Activated CD8-positive, alpha-beta T cell treated with anti-CD3 and anti-CD28 coated beads for 36 hours (primary cell): Measurements from ENCODE around the gene ANTKMT. TPM values are rescaled to one million over a fixed set of nuclear protein-coding genes. Genes with fewer than 3 reads are reported as not detected.

ENCODE experiments used
- ATAC-seq: fragments of 200-7000 bp; cut with Tn5 transposase; one replicate; pipeline ENCODE4 v1.10.0; 2021; ENCODE audit warnings: mild to moderate bottlenecking, moderate library complexity
- CTCF ChIA-PET: fragments of 350-600 bp; sonication (Branson Sonifier 250); formaldehyde crosslinking; loops from one replicate; lab custom pipeline; 2021; ENCODE audit warnings: antibody characterized with exemption; lab: Charles Lee
- POLR2A ChIA-PET: fragments of 350-600 bp; sonication (Branson Sonifier 250); formaldehyde crosslinking; loops from one replicate; lab custom pipeline; 2021; ENCODE audit warnings: antibody characterized with exemption; lab: Charles Lee
- DNase-seq: peaks from one replicate; pipeline ENCODE4 v3.0.0-alpha.2; 2020
- H3K27ac Mint-ChIP-seq: one replicate; pipeline ENCODE4 v1.8.0; 2021; ENCODE audit warnings: mild to moderate bottlenecking, mixed read lengths
- H3K27me3 Mint-ChIP-seq: one replicate; pipeline ENCODE4 v1.8.0; 2021; ENCODE audit warnings: mixed read lengths
- H3K36me3 Mint-ChIP-seq: one replicate; pipeline ENCODE4 v1.8.0; 2021; ENCODE audit warnings: low read depth, mixed read lengths
- H3K4me1 Mint-ChIP-seq: one replicate; pipeline ENCODE4 v1.8.0; 2021; ENCODE audit warnings: low read depth, mixed read lengths
- H3K4me3 Mint-ChIP-seq: one replicate; pipeline ENCODE4 v1.8.0; 2021; ENCODE audit warnings: mild to moderate bottlenecking, moderate library complexity, mixed read lengths
- H3K9me3 Mint-ChIP-seq: one replicate; pipeline ENCODE4 v1.8.0; 2021; ENCODE audit warnings: mixed read lengths
- CTCF ChIP-seq: fragments of 200-600 bp; IDR thresholded peaks from one replicate; pipeline ENCODE4 v1.8.0; 2022; ENCODE audit warnings: antibody characterized with exemption, mild to moderate bottlenecking
- intact Hi-C: fragments of 100-400 bp; cut with micrococcal nuclease; formaldehyde crosslinking; loops from one replicate; pipeline ENCODE4 v1.10.0; 2022
- total RNA-seq, 2 experiments: library from RNA; stranded (reverse); gene quantifications; one replicate each; pipeline ENCODE4 v1.2.3, GENCODE V29; 2021

The ANTKMT gene
- total RNA-seq, 2 experiments from 2014 or later: 34.3 to 38.4 TPM

- H3K4me1 Mint-ChIP-seq: no peaks in the 10 kb centered on the region
- ChIA-PET POLR2A (no interaction called here), CTCF (no interaction called here)
- no peak overlapping the region for H3K27ac Mint-ChIP-seq
- H3K4me3 Mint-ChIP-seq: no peak overlapping the region
- H3K27me3 Mint-ChIP-seq: no peaks in the 10 kb centered on the region
- H3K36me3 Mint-ChIP-seq: no peaks in the 10 kb centered on the region
- no peak for ATAC-seq
- TF ChIP-seq CTCF: no peak
- intact Hi-C loops: no loop called here
- no peak for DNase-seq
- H3K9me3 Mint-ChIP-seq: no peaks in the 10 kb centered on the region
Measured at GRCh38 chr16:765488-765865, 44.5 kb downstream of the ANTKMT start.

DNA sequence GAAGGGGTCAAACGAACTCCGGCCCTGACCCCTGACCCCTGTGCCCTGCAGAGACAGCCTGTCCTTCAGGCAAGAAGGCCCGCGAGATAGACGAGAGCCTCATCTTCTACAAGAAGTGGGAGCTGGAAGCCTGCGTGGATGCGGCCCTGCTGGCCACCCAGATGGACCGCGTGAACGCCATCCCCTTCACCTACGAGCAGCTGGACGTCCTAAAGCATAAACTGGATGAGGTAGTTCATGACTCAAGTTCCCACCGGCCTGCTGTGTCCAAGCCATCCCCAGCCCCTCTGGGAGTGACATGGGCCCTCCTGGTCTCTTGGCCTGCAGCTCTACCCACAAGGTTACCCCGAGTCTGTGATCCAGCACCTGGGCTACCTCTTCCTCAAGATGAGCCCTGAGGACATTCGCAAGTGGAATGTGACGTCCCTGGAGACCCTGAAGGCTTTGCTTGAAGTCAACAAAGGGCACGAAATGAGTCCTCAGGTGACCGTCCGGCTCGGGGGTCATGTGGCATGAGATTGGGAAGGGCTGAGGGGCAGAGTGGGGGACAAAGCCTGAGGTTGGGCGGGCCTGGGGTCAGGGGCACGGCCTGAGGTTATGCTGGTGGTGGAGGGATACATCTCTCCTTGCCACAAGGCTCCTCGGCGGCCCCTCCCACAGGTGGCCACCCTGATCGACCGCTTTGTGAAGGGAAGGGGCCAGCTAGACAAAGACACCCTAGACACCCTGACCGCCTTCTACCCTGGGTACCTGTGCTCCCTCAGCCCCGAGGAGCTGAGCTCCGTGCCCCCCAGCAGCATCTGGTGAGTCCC, 45.3 kb downstream of the ANTKMT start:
- POLR2A ChIA-PET: no interaction called here
- no peak for TF ChIP-seq CTCF
- Mint-ChIP-seq H3K36me3 (no peaks in the 10 kb centered on the region), H3K27me3 (no peaks in the 10 kb centered on the region), H3K27ac (no peak overlapping the region), H3K9me3 (no peaks in the 10 kb centered on the region), H3K4me1 (no peaks in the 10 kb centered on the region), H3K4me3 (no peak overlapping the region)
- ATAC-seq: no peak
- DNase-seq: no peak
- intact Hi-C loops: no loop called here
- CTCF ChIA-PET: interaction anchor here (1.3 kb wide), 1 partner anchor 19 kb away, joined by 3 read pairs; no protein-coding TSS in a partner anchor

DNA sequence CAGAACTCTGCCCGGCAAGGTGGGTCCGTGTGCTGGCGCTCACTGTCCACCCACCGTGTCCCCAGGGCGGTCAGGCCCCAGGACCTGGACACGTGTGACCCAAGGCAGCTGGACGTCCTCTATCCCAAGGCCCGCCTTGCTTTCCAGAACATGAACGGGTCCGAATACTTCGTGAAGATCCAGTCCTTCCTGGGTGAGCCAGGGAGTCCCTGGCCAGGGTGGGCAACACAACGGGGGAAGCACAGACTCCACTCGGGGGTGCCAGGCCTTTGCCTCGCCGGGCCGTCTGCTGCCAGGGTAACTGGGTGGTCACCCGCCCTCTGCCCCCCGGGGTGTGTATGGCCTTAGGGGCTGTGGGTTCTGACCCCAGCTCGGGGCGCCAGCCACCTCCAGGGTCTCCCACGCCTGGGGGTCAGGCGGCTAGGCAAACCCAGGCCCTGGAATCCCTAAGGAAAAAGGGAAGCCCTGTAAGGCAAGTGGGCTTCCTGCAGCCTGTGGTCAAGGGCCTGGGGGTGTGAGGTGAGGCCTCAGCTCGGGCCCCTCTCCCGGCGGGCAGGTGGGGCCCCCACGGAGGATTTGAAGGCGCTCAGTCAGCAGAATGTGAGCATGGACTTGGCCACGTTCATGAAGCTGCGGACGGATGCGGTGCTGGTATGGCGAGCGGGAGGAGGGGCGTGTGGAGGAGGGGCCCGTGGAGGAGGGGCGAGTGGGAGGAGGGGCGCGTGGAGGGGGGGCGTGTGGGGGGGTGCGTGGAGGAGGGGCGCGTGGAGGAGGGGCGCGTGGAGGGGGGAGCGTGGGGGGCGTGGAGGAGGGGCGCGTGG, 46.1 kb downstream of the ANTKMT start:
- H3K36me3 Mint-ChIP-seq: no peaks in the 10 kb centered on the region
- TF ChIP-seq CTCF: no peak
- POLR2A ChIA-PET: no interaction called here
- no peak overlapping the region for H3K27ac Mint-ChIP-seq
- CTCF ChIA-PET: interaction anchor here (1.3 kb wide), 1 partner anchor 18 kb away, joined by 3 read pairs; no protein-coding TSS in a partner anchor
- intact Hi-C loops: no loop called here
- no peak overlapping the region for H3K4me3 Mint-ChIP-seq
- H3K9me3 Mint-ChIP-seq: no peaks in the 10 kb centered on the region
- DNase-seq (no peak), ATAC-seq (no peak)
- no peaks in the 10 kb centered on the region for H3K27me3 Mint-ChIP-seq
- no peaks in the 10 kb centered on the region for H3K4me1 Mint-ChIP-seq

DNA sequence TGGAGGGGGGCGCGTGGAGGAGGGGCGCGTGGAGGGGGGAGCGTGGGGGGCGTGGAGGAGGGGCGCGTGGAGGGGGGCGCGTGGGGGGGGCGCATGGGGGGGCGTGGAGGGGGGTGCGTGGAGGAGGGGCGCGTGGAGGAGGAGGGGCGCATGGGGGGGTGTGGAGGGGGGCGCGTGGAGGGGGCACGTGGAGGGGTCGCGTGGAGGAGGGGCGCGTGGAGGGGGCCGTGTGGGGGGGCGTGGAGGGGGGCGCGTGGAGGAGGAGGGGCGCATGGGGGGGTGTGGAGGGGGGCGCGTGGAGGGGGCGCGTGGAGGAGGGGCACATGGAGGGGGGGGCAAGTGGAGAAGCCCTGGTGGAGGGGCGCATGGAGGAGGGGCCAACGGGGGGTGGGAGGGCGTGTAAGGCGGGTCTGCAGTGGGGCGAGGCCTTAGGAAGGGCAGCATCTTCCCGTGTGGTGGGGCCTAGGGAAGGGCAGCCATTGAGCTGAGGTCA, 46.8 kb downstream of the ANTKMT start:
- no peak for ATAC-seq
- Mint-ChIP-seq H3K36me3 (no peaks in the 10 kb centered on the region), H3K27me3 (no peaks in the 10 kb centered on the region), H3K9me3 (no peaks in the 10 kb centered on the region), H3K27ac (no peak overlapping the region), H3K4me1 (no peaks in the 10 kb centered on the region), H3K4me3 (no peak overlapping the region)
- ChIA-PET POLR2A (no interaction called here), CTCF (interaction anchor here (1.3 kb wide), 1 partner anchor 17 kb away, joined by 3 read pairs; no protein-coding TSS in a partner anchor)
- TF ChIP-seq CTCF: no peak
- no peak for DNase-seq
- intact Hi-C loops: no loop called here
